HEK293T (cell line): ENCODE measurements around the gene KLHL29.

ENCODE experiments used
- BHLHE40 ChIP-seq: fragments of 450-650 bp; IDR thresholded peaks from 2 replicates; pipeline ENCODE4 v1.6.1; 2016; ENCODE audit warnings: mild to moderate bottlenecking, moderate library complexity, borderline replicate concordance
- FOXK2 ChIP-seq: fragments of 450-650 bp; IDR thresholded peaks from 2 replicates; pipeline ENCODE4 v1.6.1; 2016; ENCODE audit warnings: mild to moderate bottlenecking
- HDGF ChIP-seq: fragments of 450-650 bp; IDR thresholded peaks from 2 replicates; pipeline ENCODE4 v1.6.1; 2017; ENCODE audit warnings: antibody characterized with exemption, borderline replicate concordance

DNA sequence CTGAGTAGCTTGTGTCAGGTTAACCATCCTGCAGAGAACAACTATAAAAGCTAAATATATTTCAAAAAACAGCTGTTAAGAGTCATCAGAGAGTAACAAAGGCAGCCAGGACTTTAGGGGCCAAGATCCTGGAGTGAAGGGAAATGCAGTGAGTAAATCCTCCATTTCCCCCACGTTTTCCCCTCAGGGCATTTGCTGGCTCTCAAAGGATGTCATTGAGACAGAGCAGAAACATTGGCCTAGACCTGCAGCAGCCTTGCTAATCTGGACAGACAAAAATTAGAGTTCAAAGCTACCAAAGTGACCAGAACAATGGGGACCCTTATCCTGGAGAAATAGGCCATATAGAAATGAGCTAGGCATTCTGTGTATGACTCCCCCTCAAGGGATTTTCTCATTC, 21.1 kb upstream of the KLHL29 start:
- TF ChIP-seq BHLHE40, result no peak
- TF ChIP-seq FOXK2, result no peak
- no peak for TF ChIP-seq HDGF
